Endometrial microvascular endothelial cells (primary cell): ENCODE results near the gene ELMO1. TPM values are rescaled to one million over a fixed set of nuclear protein-coding genes. Genes with fewer than 3 reads are reported as not detected.

Source experiments
- in situ Hi-C: cut with HindIII; loops from 2 replicates; pipeline ENCODE4 v1.10.0; 2017; ENCODE audit warnings: low sequenced_read_pairs, low pct_unique_long_range_greater_than_20kb; ENCODE audit errors: inconsistent ontology term
- total RNA-seq: library from RNA; depleted of rRNA; stranded (reverse); fragments of >200 nt; gene quantifications from one replicate; pipeline ENCODE4 v1.2.3, GENCODE V29; 2015; ENCODE audit errors: inconsistent ontology term

ELMO1 gene
- total RNA-seq, 1 donor from 2014 or later: 24.7 TPM

DNA sequence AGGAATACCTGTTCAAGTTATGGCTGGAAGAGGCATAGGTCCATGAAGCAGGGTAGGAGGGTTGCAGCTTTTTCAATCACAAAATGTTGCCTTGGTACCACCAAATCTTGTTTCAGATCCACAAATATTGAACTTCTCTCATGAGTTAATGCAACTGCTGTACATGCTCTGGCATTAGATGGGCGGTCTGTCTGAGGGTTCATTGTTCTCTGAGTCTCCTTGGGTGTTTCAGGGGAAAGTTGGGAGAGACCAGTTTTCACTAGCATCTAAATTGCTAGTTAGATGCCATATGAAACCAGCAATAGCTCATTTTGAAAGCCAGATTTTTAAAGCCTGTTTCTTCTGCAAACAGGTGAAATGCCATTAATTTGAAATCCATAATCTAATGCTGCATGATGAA, 27.8 kb upstream of the ELMO1 start:
- in situ Hi-C loops: no loop called here

DNA sequence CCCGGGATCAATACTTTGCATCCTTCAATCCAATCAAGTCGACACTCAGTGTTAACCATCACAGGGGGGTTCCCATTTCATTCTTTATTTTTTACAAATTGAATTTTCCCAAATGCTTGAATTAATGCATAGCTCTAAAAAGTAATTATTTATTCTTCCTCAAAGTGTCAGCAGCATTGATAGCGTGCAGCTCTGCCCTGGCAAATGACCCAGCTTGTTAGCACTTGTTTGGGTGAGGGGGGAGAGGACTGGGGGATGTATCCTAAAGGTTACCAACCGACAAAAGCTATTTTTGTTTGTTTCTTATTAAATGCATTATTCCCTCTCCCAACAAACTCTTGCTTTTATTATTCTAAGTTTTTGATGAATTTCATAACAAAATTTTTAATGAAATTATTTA, 27.0 kb upstream of the ELMO1 start:
- in situ Hi-C loops: no loop called here

DNA sequence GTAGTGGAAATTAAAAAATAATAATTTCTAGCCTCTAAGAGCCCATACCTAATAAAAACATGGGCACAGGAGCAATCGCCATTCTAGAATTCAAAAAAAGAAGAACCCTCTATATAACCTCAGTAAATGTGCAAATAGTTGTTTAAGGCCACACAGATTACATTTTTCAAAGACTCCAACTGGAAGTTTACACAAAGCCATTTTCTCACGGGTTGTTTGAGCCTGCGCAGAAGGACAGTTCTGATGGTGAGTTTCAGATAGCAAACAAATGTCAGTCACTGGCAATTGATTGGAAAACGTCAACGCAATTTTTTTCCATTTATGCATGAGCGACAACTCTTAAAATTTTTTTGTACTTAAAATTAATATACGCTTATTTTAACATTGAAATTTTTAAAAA, 23.0 kb upstream of the ELMO1 start:
- in situ Hi-C loops: no loop called here

DNA sequence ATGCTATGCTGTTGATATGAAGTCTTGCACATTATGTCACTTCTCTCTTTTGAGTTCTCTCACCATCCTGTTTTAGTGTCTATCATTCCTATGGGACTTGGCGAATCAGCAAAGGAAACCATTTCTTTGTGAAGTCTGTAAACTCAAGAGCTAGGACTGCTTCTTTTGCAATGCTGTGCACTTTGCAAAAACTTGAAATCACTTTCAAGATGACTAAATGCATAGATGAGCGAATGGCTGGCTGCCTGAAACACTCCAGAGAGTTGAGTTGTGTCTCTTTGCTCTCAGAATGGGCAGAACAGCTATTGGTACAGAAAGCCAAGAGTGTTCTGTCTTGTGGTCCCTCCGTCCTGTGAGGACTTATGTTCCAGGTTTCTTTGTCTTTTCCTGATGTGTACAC, 18.3 kb upstream of the ELMO1 start:
- in situ Hi-C loops: no loop called here

DNA sequence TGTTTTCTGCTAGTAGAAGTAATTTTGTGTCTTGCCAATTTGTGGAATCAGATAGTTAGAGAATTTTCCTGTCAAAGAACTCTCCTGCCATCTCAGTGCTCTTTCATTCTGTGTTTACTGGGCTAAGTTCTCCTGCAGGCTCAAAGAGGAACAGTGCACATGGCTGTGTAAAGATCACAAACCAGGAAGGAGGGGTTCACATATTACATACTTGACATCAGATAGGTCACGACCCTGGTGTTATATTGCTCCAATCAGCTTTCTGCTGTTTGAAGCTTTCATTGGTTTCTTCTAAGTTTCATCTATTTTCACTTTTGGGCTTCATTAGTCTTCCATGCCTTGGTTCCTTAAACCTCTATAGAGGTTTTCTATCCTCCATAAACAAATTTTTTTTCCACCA, 13.5 kb upstream of the ELMO1 start:
- in situ Hi-C loops: no loop called here

DNA sequence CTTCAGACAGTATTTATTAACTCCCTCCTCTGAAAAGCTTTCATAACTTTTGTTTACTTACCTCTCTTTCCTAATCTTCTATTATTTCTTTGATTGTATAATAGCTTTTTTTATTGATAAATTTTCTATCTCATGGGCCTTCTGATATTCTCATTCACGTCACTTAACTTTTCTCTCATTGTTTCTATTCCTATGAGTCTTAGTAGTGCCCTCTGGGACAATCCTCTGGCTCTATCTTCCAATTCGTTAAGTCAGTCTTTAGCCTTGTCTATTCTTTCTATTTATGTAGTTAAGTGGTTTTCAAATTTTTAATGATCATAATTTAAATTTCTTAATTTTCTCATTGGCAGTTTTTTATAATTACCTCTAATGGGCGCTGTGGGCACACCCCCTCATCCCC, 6.4 kb upstream of the ELMO1 start:
- in situ Hi-C loops: no loop called here

DNA sequence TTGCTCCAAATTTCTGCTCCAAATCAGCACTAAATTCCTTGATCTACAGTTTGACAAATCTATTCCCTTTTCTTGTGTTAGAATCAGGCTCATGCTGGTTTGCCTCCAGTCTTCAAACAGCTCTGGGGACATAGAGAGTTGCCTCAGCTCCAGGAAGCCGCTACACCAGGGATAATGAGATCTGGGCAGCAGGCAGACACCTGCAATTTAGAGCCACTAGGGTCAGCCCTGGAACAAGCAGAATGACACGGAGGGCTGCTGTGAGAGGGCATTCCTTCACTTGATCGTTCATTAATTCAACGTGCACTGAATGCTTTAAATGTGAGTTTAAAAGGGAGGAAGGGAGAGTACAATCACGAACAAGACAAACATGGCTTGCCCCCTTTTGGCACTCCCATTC, 3.7 kb upstream of the ELMO1 start:
- in situ Hi-C loops: no loop called here

DNA sequence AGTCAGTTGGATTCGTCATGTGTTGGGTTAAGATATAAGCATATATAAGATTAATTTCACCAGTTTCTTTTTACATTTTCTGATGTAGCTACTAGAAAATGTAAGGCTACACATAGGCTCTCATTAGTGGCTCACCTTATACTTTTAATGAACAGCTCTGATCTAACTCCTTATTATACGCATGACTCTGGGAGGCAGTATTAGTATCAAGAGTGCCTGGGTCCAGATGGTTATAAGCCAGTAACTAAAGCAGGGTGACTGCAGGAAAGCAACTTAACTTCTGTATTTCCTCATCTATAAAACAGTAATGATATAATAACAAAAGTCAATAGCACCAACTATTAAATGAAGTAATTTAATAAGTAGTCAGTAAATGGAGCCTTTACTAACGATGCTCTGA, 1.4 kb upstream of the ELMO1 start:
- in situ Hi-C loops: no loop called here

DNA sequence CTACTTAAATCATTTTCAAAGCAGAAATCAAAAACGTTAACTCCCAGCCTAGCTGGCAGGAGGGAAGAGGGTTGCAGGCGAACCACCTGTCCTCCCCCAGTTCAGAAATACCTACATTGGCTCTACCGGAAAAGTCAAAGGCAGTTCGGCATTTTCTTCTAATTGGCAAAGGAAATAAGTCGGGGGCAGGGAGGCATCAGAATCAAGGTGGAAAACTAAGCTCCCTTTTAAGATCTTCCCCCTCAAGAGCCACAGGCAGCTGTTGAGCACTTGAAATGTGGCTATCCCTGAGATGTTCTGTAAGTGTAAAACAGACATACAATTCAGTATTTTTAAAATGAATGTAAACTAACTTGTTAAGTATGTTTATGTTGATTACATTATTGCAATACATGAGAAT, 957 bp upstream of the ELMO1 start:
- in situ Hi-C loops: no loop called here

DNA sequence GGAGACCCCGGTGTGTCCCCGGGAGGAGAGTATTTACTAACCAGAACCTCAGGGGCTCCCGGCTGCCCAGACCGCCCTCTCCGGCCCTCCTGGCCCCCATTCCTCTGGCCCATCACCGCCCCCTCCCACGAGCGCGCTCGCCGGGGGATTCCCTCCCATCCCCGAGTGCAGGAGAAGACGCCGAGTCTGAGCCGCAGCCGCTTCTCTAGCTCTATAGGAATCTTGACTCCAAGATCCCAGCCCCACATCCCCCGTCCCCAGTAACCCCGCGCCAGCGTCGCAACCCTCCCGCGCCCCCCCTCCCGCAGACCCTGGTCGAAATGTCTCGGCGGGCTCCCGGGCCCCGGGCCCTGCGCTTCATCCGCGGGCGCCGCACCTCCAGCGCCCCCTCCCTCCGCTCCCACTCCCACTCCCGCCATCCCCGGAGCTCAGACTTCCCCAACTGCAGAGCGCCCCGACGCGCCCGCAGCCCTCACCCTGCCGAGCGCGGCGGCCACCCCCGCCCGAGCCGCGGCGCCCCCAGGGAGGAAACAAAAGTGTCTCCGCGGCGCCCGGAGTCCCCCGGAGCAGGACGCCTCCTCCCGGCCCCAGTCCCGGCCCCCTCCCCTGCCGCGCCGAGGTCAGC, 541 bp downstream of the ELMO1 start:
- in situ Hi-C loops: no loop called here

DNA sequence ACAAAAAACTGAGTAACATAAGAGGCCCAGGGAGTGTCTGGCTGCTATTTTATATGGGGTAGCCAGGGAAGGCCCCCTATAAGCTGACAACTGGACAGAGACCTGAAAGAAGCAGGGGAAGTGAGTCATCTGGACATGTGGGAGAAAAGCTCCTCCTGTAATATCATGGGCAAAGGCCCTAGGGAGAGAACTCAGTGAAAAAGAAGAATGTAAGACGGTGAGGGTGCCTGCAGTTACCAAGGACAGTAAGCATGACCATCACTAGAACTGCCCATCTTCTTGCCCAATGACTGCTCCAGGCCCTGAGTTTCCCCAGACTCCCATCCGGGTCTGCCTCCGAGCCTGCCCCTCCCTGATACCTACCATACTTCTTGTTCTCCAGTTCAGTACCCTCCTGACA, 2.3 kb downstream of the ELMO1 start:
- in situ Hi-C loops: no loop called here

DNA sequence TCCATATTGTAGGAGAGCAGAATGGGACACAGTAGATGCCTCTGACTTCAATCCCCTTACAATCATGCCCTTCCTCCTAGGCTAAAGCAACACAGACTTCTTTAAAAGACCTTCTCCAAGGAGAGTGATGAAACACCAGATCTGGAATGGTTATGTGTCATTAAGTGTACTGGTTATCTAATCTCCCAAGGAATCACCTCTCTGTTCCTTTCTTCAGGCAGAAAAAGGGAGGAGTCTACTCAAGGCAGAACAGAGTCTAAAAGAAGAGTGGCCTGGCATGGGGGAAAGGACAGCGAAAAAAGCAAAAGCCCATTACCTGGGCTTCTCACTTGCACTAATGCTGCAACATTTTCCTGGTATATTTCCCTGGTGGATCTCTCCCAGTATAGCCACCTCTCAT, 2.9 kb downstream of the ELMO1 start:
- in situ Hi-C loops: no loop called here

DNA sequence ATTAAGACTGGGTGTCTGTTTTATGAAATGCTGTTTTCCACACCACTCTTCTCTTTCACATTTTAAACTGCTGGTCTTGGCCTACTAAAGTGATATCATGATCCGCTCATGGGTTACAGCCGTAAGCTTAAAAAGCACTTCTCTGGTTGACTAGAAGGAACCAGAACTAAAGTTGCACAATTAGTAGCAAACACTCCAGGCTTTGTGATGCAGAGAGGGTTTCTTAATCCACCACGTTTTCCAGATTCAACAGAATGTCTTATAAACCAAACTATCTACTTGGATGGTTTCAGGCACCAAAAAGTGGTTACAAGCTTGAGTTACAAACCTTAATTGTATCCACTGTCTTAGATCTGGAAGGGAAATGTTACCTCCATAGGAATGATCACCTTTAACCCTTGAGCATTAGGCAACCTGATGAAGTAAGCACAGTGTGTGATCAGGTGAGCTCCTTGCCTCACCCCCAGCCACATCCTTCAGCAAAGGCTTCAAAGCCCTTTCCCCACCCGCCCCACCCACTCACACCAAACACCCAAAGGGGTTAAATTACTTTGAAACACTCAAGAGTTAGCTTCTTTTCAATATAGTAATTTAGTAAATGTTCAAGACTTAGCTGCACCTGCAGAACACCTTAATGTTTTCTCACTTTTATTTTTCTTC, 3.5 kb downstream of the ELMO1 start:
- in situ Hi-C loops: no loop called here

DNA sequence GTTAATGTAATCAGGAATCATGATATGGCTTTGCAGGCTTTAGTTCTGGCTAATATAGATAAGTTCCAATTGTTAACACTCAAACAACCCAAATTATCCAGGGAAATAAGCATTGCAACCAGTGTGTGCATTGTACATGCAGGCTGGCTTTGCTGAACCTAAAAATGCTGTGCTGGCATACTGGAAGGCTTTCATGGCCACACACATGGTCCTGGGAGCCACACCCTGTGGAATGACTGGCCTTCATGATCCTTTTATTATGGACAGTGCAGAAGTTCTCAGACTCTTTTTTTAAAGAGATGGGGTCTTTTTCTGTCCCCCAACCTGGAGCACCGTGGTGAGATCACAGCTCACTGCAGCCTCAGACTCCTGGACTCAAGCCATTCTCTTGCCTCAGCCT, 5.0 kb downstream of the ELMO1 start:
- in situ Hi-C loops: no loop called here

DNA sequence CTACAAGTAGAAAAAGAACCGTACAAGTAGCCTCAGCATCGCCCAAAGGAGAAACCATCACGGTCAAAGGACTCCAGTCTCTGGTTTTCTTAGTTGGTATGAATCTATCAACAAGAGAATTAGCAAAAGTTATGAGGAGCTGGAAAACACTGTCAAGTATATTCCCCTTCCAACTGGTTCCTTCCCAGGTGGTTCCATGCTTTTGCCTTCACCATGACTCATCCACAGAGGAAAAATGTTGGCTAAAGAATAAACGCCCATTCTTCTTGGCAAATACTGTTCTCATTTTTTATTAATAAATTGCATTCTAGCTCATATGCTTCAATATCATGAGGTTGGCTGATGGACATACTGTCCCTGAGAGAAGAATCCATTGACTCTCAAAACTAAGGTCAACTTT, 6.4 kb downstream of the ELMO1 start:
- in situ Hi-C loops: no loop called here

DNA sequence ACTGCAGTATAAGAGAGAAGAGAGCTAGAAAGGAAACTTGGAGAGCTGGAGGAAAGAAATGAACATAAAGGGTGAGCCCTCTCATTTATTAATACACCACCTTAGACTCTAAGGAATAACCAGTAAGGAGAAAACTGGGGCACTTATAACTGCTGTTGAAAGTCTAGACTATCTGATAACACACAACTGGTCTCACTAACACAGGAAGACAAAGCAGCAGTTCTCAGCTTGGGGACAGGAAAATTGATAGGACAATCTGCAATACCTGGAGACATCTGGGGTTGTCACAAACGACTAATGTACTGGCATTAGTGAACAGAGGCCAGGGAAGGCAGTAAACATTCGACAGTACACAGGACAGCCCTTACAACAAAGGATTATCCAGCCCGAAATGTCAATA, 6.8 kb downstream of the ELMO1 start:
- in situ Hi-C loops: no loop called here

DNA sequence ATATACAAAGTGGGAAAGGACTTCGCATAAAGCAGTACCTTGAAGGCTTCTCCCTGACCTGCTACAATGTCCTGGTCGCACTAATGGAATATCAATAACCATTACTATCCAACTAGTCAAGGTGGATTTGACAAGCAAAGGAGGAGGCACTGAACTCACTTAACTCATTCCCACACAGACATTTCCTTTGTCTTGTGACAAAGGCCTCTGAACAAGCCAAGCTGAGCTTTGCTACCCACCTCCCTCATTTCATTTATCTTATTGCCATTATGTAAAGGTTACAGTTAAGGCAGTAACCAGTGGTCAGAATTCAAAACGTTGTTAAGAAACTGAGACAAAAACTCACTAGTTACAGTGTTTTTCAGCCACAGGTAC, 7.3 kb downstream of the ELMO1 start:
- in situ Hi-C loops: no loop called here

DNA sequence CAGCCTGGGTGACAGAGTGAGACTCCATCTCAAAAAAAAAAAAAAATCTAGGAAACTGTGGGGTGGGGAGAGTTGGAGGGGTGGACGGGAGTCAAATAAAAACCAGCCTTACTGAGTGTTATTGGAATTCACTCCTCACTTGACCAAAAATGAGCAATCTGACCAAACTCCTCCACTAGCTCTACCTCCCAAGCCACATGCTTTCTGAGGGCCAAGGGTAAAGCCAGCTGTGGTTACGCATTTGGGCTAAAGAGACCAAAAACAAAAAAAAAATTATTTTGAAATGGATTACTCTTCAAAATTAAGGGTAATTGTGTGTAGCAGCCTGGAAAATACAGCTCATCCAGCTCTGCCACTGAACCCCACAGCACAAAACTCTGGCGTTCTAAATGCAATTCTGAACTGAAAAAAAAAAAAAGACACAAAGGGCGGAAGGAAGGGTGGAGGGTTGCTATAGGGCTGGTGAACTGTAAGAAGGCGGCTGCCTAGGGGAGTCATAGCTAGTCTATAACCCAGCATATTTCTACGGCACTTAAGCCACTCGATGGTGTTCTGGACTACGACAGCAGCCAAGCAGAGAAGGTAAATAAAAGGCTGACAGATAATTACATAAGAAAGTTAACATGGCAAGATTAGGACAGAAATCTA, 7.8 kb downstream of the ELMO1 start:
- in situ Hi-C loops: no loop called here

DNA sequence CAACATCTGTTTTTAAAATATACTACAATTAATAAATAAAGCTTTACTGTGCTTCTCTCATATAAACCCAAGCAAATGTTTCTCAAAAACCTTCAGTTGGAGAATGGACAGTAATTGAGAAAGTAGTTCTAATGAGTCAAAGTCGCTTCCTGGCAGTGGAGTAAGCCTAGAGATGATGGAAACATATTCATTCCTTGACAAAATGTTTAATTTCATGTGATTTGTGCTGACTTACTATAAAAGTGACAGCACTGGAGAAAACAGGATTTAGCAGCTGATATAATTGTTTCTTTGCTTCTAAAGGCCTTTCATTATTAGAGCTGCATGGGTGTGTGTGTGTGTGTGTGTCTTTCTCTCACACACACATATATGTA, 9.0 kb downstream of the ELMO1 start:
- in situ Hi-C loops: no loop called here

DNA sequence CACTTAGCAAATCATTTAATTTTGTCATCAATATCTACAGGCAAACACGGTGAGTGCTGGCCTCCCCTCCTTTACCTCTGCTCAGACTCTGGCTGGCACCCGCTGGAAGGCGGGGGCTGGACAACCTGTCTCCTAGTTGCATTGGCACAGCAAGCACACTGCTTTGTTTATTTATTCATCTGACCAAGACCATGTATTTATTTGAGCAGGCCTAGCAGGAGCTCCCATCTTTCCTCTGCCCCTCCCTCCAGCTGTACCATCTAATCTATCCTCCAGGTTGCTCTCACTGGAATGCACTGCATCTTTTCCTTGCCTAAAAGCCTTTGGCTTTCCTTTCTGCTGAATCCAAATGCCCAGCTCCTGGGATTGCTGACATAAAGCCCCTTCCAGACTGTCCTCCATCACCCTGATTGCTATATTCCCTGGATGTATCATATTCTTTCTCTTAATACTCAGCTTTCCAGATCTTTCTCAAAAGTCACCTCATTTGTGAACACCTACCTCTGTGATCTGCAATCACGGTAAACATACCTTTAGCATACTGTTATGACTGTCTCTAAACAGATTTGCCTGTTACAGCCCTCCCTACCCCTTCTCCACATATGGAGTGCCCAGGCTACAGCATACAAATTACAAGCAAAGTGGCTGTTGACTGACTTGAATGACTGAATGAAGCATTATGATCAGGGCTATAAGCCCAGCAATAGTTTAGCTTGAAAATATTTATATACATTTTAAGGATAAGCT, 9.6 kb downstream of the ELMO1 start:
- in situ Hi-C loops: no loop called here
